ENCODE measurements around the gene PLEKHN1.

PLEKHN1 gene

DNA sequence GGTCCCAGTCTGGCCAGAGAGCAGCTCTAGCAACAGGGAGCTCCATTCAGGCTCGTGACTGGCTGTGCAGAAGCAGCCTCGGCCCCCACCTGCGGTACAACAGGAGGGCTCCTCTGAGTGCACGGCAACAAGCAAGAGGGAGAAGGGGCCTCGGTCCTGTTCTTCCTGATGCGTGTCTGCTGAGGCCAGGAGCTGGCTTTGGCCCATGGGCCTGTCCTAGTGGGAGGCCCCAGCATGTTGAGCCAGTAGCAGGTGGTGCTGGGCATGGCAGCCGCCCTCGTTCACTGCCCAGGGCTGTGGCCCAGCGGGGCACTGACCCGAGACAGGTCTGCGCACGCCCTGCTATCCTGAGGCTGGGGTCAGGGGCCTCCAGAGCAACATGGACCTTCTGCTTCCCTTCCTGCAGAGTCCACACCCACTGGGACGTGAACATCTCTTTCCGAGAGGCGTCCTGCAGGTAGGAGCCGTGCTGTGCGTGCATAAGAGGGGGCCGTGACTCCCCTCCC lies 35.6 kb upstream of the PLEKHN1 start:
- DNase-seq = no peak

- DNase-seq = no peak
Observed at GRCh38 chr1:931380-932172, 34.7 kb upstream of the PLEKHN1 start.

- DNase-seq = no peak
Observed at GRCh38 chr1:932173-932510, 34.1 kb upstream of the PLEKHN1 start.

- no peak for DNase-seq
Observed at GRCh38 chr1:932776-933602, 33.3 kb upstream of the PLEKHN1 start.

- no peak for DNase-seq
Observed at GRCh38 chr1:933603-933940, 32.7 kb upstream of the PLEKHN1 start.

DNA sequence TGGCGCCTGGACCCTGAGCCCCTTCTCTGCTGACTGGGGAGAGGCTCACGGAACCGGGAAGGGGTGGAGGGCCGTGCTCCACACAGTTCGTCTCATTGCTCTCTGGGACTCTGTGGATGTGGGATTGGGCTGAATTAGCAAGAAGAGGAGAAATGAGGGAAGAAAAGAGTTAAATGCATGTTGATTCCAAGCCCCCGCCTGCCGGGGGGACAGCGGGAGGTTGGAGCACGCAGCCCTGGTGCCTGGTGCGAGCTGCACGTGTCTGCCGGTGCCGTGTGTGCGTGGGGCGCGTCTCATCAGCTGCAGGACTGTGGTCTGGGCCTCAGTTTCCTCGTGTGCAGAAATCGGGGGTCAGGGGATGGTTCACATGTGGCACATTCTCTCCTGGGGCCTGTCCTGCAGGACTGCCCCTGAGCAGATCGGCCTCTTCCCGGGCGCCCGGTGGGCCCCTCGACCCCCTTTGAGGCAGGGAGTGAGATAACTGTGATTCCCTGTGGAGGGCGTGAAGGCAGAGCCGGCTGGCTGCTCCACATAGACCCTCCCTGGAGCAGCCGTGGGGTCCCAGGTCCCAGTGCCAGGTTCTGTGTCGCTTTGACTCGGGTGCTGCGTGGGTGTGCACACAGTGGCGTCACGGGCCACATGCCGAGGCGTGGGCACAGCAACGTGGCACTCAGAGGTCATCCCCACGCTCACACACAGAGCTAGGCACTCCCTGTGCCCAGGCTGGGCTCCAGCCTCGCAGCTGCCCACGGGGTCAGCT lies 31.1 kb upstream of the PLEKHN1 start:
- no peak for DNase-seq

GRCh38 chr1:935751-936231 lies 30.5 kb upstream of the PLEKHN1 start:
- DNase-seq = no peak

- DNase-seq = no peak
Observed at GRCh38 chr1:936348-937264, 29.7 kb upstream of the PLEKHN1 start.

GRCh38 chr1:937521-937920 lies 28.8 kb upstream of the PLEKHN1 start:
- DNase-seq = no peak

- no peak for DNase-seq
Observed at GRCh38 chr1:938088-938683, 28.1 kb upstream of the PLEKHN1 start.

DNA sequence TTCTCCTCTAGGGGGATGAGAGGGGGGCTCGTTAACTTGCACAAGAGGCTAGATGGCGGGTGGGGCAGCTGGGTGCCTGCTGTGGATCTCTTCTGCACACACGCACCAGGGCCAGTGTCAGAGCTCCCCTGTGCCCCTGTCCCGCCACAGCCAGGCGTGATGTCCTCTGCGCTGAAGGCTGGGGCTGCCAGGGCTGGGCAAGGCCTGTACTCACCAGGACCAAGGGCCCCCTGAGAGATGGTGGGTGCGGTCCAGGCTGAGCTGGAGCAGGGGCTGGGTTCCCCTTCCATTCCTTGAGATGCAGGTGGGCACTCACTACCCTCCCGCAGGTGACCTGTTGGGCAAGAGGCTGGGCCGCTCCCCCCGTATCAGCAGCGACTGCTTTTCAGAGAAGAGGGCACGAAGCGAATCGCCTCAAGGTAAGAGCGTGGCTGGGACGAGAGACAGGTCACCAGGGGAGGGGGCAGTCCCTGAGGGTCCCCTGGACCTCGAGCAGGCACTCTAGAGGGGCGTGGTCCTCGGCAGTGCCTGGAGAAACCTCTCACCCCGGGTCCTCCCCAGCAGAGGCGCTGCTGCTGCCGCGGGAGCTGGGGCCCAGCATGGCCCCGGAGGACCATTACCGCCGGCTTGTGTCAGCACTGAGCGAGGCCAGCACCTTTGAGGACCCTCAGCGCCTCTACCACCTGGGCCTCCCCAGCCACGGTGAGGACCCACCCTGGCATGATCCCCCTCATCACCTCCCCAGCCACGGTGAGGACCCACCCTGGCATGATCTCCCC lies 27.4 kb upstream of the PLEKHN1 start:
- no peak for DNase-seq

DNA sequence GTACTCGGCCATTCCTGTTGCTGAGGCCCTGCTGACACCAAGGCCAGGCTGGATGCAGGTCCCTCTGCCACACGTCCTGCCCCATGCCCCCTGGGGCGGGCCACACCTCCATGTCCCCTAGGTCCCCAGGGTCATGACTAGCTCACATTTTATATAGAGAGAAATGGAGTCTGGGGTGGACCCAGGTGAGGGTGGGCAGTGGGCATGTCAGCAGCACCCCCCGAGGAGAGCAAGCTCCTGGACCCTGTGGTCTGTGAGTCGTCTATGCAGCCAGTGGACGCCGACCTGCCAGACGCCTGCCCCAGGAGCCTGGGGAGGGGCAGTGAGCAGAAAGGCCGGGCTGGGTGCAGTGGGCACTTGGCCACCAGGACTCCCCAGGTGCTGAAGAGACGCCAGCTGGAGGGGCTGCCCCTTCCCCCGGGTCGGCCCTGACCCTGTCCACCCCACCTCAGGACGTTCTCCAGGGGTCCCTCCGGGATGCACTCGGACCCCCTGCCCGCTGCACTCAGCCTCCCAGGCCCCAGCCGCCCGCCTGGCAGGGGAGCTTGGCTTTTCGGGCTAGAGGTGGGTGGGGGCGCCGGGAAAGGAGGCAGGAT lies 26.7 kb upstream of the PLEKHN1 start:
- no peak for DNase-seq

DNA sequence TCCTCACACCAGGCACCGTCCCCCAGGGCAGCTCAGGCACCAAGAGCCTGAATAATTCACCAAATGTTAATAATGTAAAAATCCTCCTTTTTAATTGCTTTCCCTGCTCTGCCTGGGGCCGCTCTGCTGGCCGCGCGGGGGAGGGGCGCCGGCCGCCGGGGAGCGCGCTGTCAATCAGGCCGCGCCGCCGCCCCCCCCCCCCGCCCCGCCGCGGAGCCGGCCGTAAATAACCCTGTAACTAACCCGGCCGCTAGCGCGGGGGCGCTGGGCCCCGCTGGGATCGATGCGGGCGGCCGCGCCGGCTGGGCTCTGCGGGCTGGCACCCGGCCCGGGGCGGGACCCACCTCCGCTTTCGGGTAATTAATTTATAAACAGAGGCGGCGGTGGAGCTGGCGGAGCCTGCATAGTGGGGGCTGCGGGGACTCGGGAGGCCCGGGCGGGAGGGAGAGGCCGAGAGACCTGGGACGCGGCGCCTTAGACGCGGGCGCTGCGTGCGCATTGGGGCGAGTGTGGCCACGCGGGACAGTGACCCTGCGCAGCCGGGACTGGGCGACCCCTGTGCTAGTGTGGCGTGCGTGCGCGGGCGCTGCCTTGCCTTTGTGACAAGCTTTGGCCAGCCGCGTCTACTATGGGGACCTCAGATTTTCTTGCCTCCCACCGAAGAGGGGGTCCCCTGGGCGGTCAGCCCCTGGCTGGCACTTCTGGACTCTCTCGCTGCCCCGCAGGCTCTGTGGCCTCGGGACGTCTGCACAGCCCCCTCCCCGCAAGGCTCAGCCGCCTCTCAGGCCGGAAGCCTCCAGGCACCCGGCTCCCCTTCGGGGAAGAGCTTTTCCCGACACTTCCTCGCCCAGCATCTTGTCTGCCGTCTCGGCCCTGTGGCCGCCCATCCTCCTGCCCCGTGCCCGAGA lies 25.9 kb upstream of the PLEKHN1 start:
- DNase-seq = no peak

- DNase-seq = no peak
Observed at GRCh38 chr1:941015-941587, 25.2 kb upstream of the PLEKHN1 start.

DNA sequence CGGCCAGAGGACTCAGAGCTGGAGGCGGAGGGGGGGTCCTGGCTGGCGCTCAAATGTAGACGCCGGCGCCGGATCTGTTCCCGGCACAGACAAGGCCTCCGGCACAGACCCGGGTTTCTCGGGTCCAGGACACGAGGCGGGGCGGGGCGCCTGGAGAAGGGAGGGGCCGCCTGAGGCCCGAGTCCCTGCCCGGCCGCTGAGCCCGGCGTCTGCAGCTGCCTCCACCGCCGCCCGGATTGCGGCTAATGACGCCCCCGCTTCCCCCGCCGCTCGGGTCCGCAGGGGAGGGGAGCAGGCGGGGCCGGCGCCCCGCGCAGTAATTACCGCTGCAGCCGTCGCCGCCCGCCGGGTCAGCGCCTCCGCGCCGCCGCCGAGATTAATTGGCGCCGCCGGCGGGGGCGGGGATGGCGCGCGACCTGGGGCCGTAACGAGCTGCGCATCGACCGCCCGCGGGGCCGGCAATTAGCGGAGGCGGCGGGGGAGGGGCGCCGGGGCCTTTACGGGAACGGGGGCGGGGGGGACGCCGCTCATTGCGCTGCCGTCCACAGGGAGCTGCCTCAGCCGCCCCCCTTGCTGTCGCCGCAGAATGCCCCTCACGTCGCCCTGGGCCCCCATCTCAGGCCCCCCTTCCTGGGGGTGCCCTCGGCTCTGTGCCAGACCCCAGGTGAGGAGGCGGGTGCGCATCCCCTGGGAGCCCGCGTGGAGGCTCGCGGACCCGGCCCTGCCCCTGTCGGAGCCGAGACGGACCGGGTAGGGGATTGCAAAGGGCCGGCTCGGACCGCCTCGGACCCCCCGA lies 24.5 kb upstream of the PLEKHN1 start:
- no peak for DNase-seq

DNA sequence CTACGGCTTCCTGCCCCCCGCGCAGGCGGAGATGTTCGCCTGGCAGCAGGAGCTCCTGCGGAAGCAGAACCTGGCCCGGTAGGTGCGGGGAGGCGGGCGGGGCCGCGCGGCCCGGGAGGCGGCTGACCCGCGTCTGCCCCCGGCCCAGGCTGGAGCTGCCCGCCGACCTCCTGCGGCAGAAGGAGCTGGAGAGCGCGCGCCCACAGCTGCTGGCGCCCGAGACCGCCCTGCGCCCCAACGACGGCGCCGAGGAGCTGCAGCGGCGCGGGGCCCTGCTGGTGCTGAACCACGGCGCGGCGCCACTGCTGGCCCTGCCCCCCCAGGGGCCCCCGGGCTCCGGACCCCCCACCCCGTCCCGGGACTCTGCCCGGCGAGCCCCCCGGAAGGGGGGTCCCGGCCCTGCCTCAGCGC lies 23.9 kb upstream of the PLEKHN1 start:
- DNase-seq = no peak

DNA sequence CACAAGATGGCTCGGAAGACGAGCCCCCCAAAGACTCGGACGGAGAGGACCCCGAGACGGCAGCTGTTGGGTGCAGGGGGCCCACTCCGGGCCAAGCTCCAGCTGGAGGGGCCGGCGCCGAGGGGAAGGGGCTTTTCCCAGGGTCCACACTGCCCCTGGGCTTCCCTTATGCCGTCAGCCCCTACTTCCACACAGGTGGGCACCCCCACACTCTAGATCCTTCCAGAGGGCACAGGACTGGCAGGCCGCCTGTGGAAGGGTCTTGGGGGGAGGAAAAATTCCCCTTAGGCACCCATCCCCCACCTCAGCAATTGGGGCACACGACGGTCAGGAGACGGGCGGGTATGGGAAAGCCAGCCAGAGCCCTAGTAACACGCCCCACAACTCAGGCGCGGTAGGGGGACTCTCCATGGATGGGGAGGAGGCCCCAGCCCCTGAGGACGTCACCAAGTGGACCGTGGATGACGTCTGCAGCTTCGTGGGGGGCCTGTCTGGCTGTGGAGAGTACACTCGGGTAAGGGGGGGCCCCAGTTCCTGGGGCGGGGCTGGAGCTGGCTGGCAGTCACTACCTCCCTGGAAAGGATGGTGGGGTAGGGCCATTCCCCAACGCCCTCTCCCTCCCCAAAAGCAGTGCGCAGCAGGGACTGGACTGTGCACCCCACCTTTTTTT lies 23.3 kb upstream of the PLEKHN1 start:
- no peak for DNase-seq

All from activated gamma-delta T cell (primary cell).